Liver (tissue), 3 donors: Measurements from ENCODE around the gene TFDP1.

Source experiments
- CTCF ChIP-seq: fragments of 150-350 bp; IDR thresholded peaks from 2 replicates; pipeline ENCODE4 v1.5.1; 2017; ENCODE audit warnings: improper control_type of control experiment, low read depth, low read length; ENCODE audit not compliant: missing input control
- GABPA ChIP-seq, 2 donors: IDR thresholded peaks in 1 of 2; conservative IDR thresholded peaks in 1 of 2; 2 replicates each; pipeline ENCODE4 v1.6.1; 2016; ENCODE audit warnings: antibody characterized with exemption in 2 of 2, mild to moderate bottlenecking in 1 of 2, moderate library complexity in 1 of 2
- SP1 ChIP-seq: IDR thresholded peaks from 2 replicates; pipeline ENCODE4 v1.6.1; 2018; ENCODE audit warnings: antibody characterized with exemption, mild to moderate bottlenecking
- donor health status: healthy.
- donor health status: healthy.

- TF ChIP-seq SP1 (no peak), CTCF (no peak), GABPA (IDR thresholded peaks at IDR 0.05 in 1 of 2, conservative IDR thresholded peaks at IDR 0.05 in 1 of 2) (no peak)
Measured at GRCh38 chr13:113663934-113664333, 79.4 kb downstream of the TFDP1 start.
